ENCODE results near the gene MYOT.

Gene MYOT

DNA sequence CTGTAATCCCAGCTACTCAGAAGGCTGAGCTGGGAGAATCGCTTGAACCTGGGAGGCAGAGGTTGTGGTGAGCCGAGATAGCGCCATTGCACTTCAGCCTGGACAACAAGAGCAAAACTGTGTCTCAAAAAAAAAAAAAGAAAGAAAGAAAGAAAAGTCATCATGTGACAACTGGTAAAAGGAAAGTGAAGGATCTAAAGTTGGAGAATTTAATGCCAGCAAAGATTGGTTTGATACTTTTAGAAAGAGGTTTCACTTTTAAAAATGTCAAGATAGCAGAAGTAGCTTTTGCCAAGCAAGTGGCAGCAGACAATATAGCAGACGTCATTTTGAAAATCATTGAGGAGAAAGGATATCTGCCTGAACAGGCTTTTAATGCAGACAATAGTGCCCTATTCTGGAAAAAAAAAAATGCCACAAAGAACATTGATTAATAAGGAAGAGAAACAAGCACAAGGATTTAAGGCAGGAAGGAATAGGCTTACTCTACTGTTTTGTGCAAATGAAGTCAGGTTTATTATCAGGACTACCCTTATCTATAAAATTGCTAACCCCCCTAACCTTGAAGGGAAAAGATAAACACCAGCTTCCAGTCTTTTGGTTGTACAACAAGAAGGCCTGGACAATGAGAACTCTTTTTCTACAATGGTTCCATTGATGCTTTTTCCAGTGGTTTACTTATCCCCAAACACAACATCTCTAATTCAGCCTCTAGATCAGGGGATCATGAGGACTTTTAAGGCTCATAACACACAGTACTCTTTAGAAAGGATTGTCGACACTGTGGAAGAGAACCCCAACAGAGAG lies 33.6 kb downstream of the MYOT start:
- DNase-seq (ENCODE audit: low spot score) = peak; percentile 65

- DNase-seq (ENCODE audit: low spot score) = no peak
Measured at GRCh38 chr5:137902408-137903133, 34.9 kb downstream of the MYOT start.

GRCh38 chr5:137914758-137915157 lies 47.1 kb downstream of the MYOT start:
- DNase-seq (ENCODE audit: low spot score) = no peak

DNA sequence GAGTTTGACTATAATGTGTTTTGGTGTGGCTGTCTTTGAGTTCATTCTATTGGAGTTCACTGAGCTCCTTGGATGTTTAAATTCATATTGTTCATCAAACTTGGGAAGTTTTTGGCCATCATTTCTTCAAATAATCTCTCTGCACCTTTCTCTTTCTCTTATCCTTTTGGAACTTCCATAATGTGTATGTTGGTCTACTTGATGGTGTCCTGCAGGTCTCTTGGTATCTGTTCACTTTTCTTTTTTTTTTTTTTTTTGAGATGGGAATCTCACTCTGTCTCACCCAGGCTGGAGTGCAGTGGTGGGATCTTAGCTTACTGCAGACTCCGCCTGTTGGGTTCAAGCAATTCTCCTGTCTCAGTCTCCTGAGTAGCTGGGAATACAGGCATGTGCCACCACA lies 49.3 kb downstream of the MYOT start:
- DNase-seq (ENCODE audit: low spot score) = no peak

DNA sequence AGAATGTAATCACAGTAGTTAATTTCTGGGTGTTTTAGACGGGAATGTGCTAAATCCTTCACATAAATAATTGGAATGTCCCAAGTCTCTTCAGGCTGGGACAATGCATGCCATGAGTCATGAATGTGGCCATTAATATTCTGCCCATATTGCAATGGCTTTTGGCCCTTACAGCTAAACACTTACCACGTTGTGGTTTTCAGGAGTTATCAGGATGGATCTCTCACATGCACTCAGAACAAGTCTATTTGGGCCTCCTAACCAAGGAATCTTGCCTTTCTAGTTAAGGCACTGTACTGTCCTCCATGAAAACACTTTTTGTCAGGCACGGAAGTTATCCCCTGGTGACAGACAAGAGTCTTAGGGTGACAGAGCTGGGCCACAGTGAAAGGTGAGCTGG lies 54.3 kb downstream of the MYOT start:
- no peak for DNase-seq (ENCODE audit: low spot score)

GRCh38 chr5:137923856-137924255 lies 56.2 kb downstream of the MYOT start:
- DNase-seq (ENCODE audit: low spot score) = peak; percentile 35

DNA sequence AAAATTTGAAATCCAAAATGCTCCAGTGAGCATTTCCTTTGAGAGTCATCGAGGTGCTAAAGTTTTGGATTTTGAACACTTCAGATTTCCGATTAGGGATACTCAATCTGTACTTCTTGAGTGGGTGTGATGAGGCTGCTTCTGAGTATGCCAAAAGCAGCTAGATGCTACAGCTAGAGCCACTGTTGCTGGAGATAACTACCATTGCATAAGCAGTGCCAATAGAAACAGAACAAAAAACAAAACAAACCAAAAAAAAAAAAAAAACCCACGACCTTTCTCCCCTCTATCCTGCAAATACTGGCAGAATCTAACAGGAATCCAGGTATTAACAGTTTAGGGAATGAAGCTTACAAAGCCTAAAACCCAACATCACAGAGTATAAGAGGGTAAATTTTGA lies 65.1 kb downstream of the MYOT start:
- DNase-seq (ENCODE audit: low spot score) = peak; percentile 20

DNA sequence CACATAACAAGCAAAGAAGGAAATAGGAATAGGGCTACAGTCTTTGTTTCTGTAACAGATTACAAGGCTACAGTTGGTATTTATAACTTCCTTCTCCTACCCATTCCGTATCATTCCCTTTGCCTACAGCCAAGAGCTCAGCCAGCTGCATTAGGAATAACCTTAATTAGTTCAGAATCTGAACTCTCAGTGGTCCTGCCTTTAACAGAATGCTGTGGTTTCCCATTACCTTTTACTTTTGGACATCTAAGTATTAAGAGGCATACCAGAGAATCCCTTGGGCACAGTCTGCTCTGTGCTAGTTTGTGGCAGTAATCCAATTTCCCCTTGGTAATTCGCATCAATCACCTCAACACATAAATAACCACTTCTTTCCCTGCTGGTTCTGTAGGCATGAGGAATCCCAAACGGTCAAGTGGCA lies 65.8 kb downstream of the MYOT start:
- DNase-seq (ENCODE audit: low spot score) = no peak

- no peak for DNase-seq (ENCODE audit: low spot score)
Measured at GRCh38 chr5:137935190-137935589, 67.5 kb downstream of the MYOT start.

DNA sequence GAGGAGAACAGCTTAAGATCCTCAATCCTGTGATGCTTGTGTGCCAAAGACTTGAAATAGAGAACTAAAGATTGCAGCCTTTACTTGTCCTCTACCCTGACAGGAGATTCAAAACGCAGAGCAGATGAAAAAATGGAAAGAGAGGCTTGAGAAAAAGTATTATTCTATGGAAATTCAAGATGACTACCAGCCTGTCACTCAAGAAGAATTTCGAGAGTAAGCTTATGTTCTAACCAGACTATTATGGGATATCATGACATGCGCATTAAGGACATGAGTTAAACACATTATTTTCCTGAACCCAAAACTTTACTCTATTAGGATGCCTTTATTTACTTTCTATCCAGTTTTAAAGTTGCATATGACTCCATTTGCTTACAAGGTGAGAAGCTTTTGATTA lies 68.0 kb downstream of the MYOT start:
- DNase-seq (ENCODE audit: low spot score) = no peak
